Mucosa of rectum (tissue), 2 donors: ENCODE data around the gene NID1.

Experiments used
- H3K27ac ChIP-seq, 2 donors: one replicate each; pipeline ENCODE4 v1.7.0; 2013; ENCODE audit warnings: inconsistent platforms in 2 of 2, low read depth in 2 of 2, low read length in 2 of 2
- H3K27me3 ChIP-seq, 2 donors: one replicate each; pipeline ENCODE4 v1.7.0; 2013; ENCODE audit warnings: low read length in 2 of 2; ENCODE audit not compliant: control insufficient read depth in 2 of 2, insufficient read depth in 2 of 2
- H3K36me3 ChIP-seq, 2 donors: one replicate each; pipeline ENCODE4 v1.7.0; 2013; ENCODE audit warnings: low read length in 2 of 2; ENCODE audit not compliant: control insufficient read depth in 2 of 2, insufficient read depth in 2 of 2
- H3K4me1 ChIP-seq, 2 donors: one replicate each; pipeline ENCODE4 v1.7.0; 2013; ENCODE audit warnings: low read length in 2 of 2, mild to moderate bottlenecking in 1 of 2; ENCODE audit not compliant: control insufficient read depth in 2 of 2, insufficient read depth in 2 of 2
- H3K4me3 ChIP-seq, 2 donors: one replicate each; pipeline ENCODE4 v1.7.0; 2013; ENCODE audit warnings: low read length in 2 of 2
- H3K9ac ChIP-seq, 2 donors: one replicate each; pipeline ENCODE4 v1.7.0; 2013; ENCODE audit warnings: low read length in 2 of 2, low read depth in 1 of 2, mild to moderate bottlenecking in 1 of 2
- H3K9me3 ChIP-seq, 2 donors: one replicate each; pipeline ENCODE4 v1.7.0; 2013; ENCODE audit warnings: low read length in 2 of 2; ENCODE audit not compliant: control insufficient read depth in 2 of 2
- donor health status: healthy.
- donor health status: Normal muscosa, but diverticular disease.

The NID1 gene

DNA sequence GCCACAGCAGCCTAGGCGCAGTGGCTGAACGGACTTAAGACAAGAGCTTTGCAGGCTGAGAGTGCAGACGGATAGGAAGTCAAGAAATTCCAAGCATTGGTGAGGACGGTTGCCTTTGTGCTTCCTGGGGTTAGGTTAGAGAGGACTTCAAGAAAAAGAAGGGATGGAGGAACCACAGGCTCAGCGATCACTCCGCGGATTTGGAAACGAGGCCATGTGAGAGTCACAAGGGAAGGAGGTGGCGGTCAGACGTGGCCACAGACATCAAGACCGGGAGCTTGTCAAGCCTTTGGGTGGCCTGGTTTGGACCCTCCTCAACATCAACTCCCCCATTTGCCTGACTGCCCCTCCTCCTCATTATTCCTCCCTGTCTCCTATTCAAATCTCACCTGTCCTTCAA lies 62.3 kb downstream of the NID1 start:
- Histone ChIP-seq H3K4me1 (peaks cover 3 to 11% of the 10 kb centered on the region in 2 donors), H3K27me3 (no peaks in the 10 kb centered on the region), H3K9ac (no peak overlapping the region), H3K4me3 (no peak overlapping the region), H3K9me3 (no peaks in the 10 kb centered on the region), H3K27ac (no peak overlapping the region), H3K36me3 (no peaks in the 10 kb centered on the region)

DNA sequence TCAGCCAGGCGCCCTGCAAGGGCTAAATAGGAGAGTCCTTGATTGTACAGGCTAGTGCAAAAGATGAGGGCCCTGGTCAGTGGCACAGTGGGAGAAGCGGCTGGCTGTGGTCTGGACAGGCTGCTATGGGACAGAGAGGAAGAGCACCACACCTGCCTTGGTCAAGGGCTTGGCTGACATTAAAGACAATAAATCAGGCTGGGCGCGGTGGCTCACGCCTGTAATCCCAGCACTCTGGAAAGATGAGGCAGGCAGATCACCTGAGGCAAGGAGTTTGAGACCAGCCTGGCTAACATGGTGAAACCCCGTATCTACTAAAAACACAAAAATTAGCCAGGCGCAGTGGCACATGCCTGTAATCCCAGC lies 62.9 kb downstream of the NID1 start:
- Histone ChIP-seq H3K27ac (peak overlapping the region; percentile 46 to 62), H3K27me3 (no peaks in the 10 kb centered on the region), H3K4me3 (no peak overlapping the region), H3K9ac (no peak overlapping the region), H3K36me3 (no peaks in the 10 kb centered on the region), H3K4me1 (peaks cover 3 to 11% of the 10 kb centered on the region in 2 donors), H3K9me3 (no peaks in the 10 kb centered on the region)

- no peak overlapping the region for H3K9ac ChIP-seq
- H3K4me1 ChIP-seq, result peaks cover 3 to 11% of the 10 kb centered on the region in 2 donors
- no peak overlapping the region for H3K4me3 ChIP-seq
- no peaks in the 10 kb centered on the region for H3K9me3 ChIP-seq
- no peaks in the 10 kb centered on the region for H3K27me3 ChIP-seq
- H3K27ac ChIP-seq, result no peak overlapping the region
- no peaks in the 10 kb centered on the region for H3K36me3 ChIP-seq
Observed at GRCh38 chr1:236000781-236001180, 64.1 kb downstream of the NID1 start.

GRCh38 chr1:235999259-235999925 lies 65.5 kb downstream of the NID1 start:
- no peak overlapping the region for H3K9ac ChIP-seq
- peaks cover 3 to 11% of the 10 kb centered on the region in 2 donors for H3K4me1 ChIP-seq
- no peaks in the 10 kb centered on the region for H3K27me3 ChIP-seq
- no peak overlapping the region for H3K4me3 ChIP-seq
- H3K36me3 ChIP-seq, result no peaks in the 10 kb centered on the region
- H3K9me3 ChIP-seq, result no peaks in the 10 kb centered on the region
- H3K27ac ChIP-seq, result peak overlapping the region in 1 of 2 donors; percentile 52

DNA sequence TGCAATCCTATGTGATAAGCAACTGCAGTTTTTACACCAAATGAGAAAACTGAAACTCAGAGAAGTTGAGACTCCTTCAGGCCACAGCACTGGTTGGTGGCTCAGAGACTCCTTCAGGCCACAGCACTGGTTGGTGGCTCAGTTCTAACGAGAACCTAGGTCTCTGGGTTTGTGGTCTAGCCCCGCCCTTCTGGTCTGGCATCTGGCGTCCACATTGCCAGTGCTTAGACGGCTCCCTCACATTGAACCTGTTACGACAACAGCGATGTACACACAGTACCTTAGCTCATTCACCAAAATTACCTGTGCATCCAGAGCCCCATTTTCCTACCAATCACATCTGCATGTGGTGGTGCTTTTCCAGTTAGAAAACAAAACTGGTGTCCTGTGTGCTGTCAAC lies 66.1 kb downstream of the NID1 start:
- Histone ChIP-seq H3K4me3 (no peak overlapping the region), H3K36me3 (no peaks in the 10 kb centered on the region), H3K27ac (peak overlapping the region in 1 of 2 donors; percentile 6), H3K4me1 (peaks cover 3 to 11% of the 10 kb centered on the region in 2 donors), H3K9ac (no peak overlapping the region), H3K9me3 (no peaks in the 10 kb centered on the region), H3K27me3 (no peaks in the 10 kb centered on the region)

GRCh38 chr1:235997931-235998330 lies 67.0 kb downstream of the NID1 start:
- Histone ChIP-seq H3K4me1 (peaks cover 3 to 11% of the 10 kb centered on the region in 2 donors), H3K36me3 (peaks cover 0 to 1% of the 10 kb centered on the region in 2 donors), H3K9me3 (no peaks in the 10 kb centered on the region), H3K4me3 (no peak overlapping the region), H3K27me3 (no peaks in the 10 kb centered on the region), H3K9ac (no peak overlapping the region), H3K27ac (no peak overlapping the region)

DNA sequence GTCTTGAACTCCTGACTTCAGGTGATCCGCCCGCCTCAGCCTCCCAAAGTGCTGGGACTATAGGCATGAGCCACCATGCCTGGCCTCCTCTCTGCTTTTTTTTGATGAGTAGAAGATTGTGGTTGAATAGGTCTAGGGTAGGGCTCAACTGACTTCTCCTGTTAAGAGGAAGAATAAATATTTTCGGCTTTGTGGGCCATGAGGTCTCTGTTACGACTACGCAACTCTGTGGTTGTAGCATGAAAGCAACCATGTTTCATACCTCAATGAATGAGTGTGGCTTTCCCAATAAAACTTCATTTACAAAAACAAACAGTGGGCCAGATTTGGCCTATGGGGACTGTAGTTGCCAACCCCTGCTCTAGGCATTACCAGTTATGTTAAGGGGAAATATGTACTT lies 67.8 kb downstream of the NID1 start:
- Histone ChIP-seq H3K36me3 (peaks cover 0 to 2% of the 10 kb centered on the region in 2 donors), H3K9ac (no peak overlapping the region), H3K27ac (no peak overlapping the region), H3K27me3 (no peaks in the 10 kb centered on the region), H3K9me3 (no peaks in the 10 kb centered on the region), H3K4me1 (peaks cover 3 to 11% of the 10 kb centered on the region in 2 donors), H3K4me3 (no peak overlapping the region)

- Histone ChIP-seq H3K4me3 (no peak overlapping the region), H3K9ac (no peak overlapping the region), H3K27ac (no peak overlapping the region), H3K27me3 (no peaks in the 10 kb centered on the region), H3K36me3 (peaks cover 0 to 2% of the 10 kb centered on the region in 2 donors), H3K4me1 (peaks cover 0 to 2% of the 10 kb centered on the region in 2 donors), H3K9me3 (no peaks in the 10 kb centered on the region)
Observed at GRCh38 chr1:235996048-235996785, 68.7 kb downstream of the NID1 start.

- no peaks in the 10 kb centered on the region for H3K27me3 ChIP-seq
- H3K9ac ChIP-seq, result no peak overlapping the region
- no peak overlapping the region for H3K4me3 ChIP-seq
- no peaks in the 10 kb centered on the region for H3K4me1 ChIP-seq
- H3K27ac ChIP-seq, result no peak overlapping the region
- H3K36me3 ChIP-seq, result peaks cover 0 to 3% of the 10 kb centered on the region in 2 donors
- H3K9me3 ChIP-seq, result no peaks in the 10 kb centered on the region
Observed at GRCh38 chr1:235995511-235995910, 69.4 kb downstream of the NID1 start.

DNA sequence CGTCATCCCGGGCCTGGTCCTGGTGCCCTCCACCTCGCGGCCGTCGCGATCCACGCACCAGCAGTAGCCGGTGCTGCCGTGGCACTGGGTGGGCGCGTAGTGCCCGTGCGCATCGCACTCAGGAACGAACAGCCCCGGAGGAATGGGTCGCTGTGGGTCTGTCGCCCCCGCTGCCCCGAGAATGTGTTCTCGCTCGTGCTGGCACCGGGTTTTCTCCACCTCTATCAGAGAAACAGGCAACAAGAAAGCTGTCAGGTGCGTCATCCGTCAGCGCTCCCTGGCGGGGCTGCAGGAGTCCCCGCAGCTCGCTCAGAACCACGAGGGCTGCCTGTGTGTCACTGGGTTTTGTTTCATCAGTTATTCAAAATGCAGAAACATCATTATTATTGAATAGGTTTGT lies 71.2 kb downstream of the NID1 start:
- H3K4me1 ChIP-seq, result no peaks in the 10 kb centered on the region
- H3K36me3 ChIP-seq, result peaks cover 0 to 8% of the 10 kb centered on the region in 2 donors
- H3K27me3 ChIP-seq, result no peaks in the 10 kb centered on the region
- H3K27ac ChIP-seq, result no peak overlapping the region
- no peaks in the 10 kb centered on the region for H3K9me3 ChIP-seq
- H3K9ac ChIP-seq, result no peak overlapping the region
- no peak overlapping the region for H3K4me3 ChIP-seq
